ENCODE results near the gene TEDC1.

Gene TEDC1

DNA sequence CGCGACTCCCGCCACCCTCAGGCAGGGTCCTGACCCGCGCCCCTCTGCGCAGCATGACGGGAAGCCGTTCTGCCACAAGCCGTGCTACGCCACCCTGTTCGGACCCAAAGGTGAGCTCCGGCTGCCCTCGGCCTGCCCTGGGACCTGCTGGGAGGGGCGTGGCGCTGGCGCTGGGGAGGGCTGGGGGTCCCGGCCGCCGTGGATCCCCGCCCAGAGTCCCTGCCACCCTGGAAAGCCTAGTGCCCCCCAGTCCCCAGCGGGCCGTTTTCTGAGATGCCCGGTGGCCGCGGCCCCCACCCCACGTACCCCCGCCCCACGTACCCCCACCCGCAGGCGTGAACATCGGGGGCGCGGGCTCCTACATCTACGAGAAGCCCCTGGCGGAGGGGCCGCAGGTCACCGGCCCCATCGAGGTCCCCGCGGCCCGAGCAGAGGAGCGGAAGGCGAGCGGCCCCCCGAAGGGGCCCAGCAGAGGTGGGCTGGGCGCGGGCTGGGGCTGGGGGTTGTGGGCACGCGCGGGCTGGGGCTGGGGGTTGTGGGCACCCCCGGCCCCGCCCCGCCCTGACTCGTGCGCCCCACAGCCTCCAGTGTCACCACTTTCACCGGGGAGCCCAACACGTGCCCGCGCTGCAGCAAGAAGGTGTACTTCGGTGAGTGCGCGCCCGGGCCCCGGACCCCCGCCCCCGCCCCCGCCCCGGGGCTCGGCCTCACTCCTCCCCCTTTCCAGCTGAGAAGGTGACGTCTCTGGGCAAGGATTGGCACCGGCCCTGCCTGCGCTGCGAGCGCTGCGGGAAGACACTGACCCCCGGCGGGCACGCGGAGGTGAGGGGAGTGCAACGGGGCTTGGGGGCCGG, 12.4 kb upstream of the TEDC1 start:
- H3K4me3 ChIP-seq (ENCODE audit: low read depth in 1 of 5, low read length in 5 of 5): no peak overlapping the region
- no peak overlapping the region for H3K27ac ChIP-seq (ENCODE audit: low read depth, low read length)
- H3K36me3 ChIP-seq (ENCODE audit: control insufficient read depth in 5 of 5, insufficient read depth in 5 of 5, low read length in 5 of 5): peaks cover 0 to 8% (median 6%) of the 10 kb centered on the region in 5 donors
- no peaks in the 10 kb centered on the region for H3K9me3 ChIP-seq (ENCODE audit: control insufficient read depth in 5 of 5, low read length in 5 of 5)
- peaks cover 11 to 70% (median 66%) of the 10 kb centered on the region in 5 donors for H3K4me1 ChIP-seq (ENCODE audit: control insufficient read depth in 5 of 5, insufficient read depth in 5 of 5, low read length in 5 of 5)
- H3K9ac ChIP-seq (ENCODE audit: low read length in 5 of 5): no peak overlapping the region
- H3K27me3 ChIP-seq (ENCODE audit: control insufficient read depth in 5 of 5, insufficient read depth in 4 of 5, low read length in 5 of 5): peaks cover 0 to 10% (median 3%) of the 10 kb centered on the region in 5 donors

DNA sequence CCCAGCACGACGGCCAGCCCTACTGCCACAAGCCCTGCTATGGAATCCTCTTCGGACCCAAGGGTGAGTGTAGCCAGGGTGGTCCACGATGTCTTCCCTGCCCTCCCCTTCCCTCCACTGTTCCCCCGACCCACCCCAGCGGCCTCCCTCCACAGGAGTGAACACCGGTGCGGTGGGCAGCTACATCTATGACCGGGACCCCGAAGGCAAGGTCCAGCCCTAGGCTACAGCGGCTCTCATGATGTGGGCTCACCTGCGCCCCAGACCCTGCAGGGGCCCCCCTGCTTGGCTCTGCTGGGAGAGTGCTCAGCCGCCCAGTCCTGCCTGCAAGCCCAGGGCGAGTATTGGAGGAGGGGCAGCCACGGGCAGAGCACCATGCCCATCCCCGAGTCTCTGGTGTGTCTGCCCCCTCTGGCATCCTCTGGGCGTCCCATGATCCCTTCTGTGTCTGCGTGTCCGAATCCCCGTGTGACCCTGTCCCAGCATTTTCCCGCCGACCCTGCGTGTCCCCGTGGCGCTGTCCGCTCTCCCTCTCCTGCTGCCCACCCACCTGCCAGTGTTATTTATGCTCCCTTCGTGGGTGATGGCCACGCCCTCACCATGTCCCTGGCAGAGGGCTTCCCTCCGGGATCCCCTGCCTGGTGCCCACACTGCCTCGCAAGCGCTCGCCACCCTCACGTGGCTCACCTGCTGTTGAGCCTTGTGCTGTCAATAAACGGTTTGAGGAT, 11.5 kb upstream of the TEDC1 start:
- H3K36me3 ChIP-seq (ENCODE audit: control insufficient read depth in 5 of 5, insufficient read depth in 5 of 5, low read length in 5 of 5): peaks cover 0 to 8% (median 6%) of the 10 kb centered on the region in 5 donors
- H3K27ac ChIP-seq (ENCODE audit: low read depth, low read length): no peak overlapping the region
- peaks cover 0 to 10% (median 0%) of the 10 kb centered on the region in 5 donors for H3K27me3 ChIP-seq (ENCODE audit: control insufficient read depth in 5 of 5, insufficient read depth in 4 of 5, low read length in 5 of 5)
- peaks cover 16 to 76% (median 72%) of the 10 kb centered on the region in 5 donors for H3K4me1 ChIP-seq (ENCODE audit: control insufficient read depth in 5 of 5, insufficient read depth in 5 of 5, low read length in 5 of 5)
- H3K9me3 ChIP-seq (ENCODE audit: control insufficient read depth in 5 of 5, low read length in 5 of 5): no peaks in the 10 kb centered on the region
- H3K4me3 ChIP-seq (ENCODE audit: low read depth in 1 of 5, low read length in 5 of 5): no peak overlapping the region
- H3K9ac ChIP-seq (ENCODE audit: low read length in 5 of 5): no peak overlapping the region

DNA sequence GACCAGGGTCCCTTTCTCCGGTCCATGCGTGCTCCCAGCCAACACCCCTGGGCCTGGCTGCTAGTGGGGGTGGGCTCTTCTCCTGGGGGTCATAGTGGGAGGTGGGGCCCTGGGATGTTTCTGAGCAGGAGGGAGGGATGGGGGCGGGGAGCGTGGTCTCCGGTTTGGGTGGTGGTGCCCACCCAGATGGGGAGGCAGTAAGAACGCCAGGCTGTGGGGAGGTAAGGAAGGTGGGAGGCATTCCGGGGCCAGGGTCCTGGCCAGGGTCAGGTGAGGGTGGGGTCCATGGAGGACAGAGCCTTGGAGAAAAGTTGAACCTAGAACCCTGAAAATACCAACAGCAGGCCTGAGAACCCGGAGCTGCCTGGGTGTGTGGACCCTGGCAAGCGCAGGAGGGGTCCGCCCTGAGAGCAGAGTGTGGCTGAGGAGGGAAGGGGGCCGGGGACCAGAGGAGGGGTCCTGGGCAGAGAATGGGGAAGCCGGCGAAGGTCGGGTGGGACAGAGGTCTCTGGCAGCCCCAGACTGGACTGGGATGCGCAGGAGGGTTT, 10.8 kb upstream of the TEDC1 start:
- Histone ChIP-seq H3K4me3 (ENCODE audit: low read depth in 1 of 5, low read length in 5 of 5) (peak overlapping the region in 2 of 5 donors; percentile 52 to 76), H3K27ac (ENCODE audit: low read depth, low read length) (peak overlapping the region; percentile 85), H3K36me3 (ENCODE audit: control insufficient read depth in 5 of 5, insufficient read depth in 5 of 5, low read length in 5 of 5) (peaks cover 0 to 8% (median 6%) of the 10 kb centered on the region in 5 donors), H3K4me1 (ENCODE audit: control insufficient read depth in 5 of 5, insufficient read depth in 5 of 5, low read length in 5 of 5) (peaks cover 18 to 81% (median 72%) of the 10 kb centered on the region in 5 donors), H3K9ac (ENCODE audit: low read length in 5 of 5) (peak overlapping the region in 1 of 5 donors; percentile 76), H3K27me3 (ENCODE audit: control insufficient read depth in 5 of 5, insufficient read depth in 4 of 5, low read length in 5 of 5) (peaks cover 0 to 10% (median 0%) of the 10 kb centered on the region in 5 donors), H3K9me3 (ENCODE audit: control insufficient read depth in 5 of 5, low read length in 5 of 5) (no peaks in the 10 kb centered on the region)

DNA sequence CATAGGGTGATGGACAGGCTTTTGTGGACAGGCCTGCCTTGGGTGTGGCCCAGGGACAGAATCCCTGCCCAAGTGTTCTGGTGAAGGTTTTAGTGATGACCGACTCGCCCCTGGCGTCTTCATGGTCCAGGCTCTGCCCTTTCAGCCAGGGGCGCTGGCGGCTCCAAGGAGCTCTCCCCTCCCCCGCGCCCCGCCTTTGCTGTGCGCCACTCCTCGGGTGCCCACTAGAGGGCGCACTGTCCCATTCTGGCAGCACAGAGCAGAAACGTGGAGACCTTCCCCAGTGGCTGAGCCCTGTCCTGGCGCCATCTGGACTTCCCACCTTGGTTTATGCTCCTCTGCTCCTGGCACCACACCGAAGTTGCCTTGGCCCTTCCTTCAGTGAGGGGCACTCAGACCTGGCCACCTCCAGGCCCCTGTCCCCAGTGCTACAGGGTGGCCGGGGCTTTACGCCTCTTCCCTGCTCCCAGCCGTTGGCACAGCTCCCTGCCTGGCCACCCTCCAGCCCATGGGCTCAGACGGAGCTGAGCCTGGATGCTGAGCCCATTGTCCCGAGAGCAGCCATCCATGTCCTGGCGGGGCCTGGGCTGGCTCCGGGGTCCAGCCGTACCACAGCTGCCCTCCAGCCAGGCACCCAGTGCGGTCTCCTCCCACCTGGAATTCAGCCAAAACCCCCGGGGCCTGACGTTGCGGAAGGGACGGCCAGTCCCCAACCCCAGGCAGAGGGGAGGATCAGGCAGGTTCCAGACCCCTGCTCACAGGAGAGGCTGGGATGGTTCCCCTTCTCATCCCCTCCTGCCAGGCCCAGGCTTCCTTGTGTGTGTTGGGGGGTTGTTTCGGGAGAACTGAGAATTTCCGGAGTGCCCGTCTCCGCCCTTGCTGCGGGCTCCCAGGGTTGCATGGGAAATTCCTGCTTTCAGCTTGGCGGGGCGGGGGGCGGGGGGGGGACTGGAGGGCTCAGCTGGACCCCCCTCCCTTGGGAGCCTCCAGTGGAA, 9.9 kb upstream of the TEDC1 start:
- peaks cover 0 to 10% (median 2%) of the 10 kb centered on the region in 5 donors for H3K27me3 ChIP-seq (ENCODE audit: control insufficient read depth in 5 of 5, insufficient read depth in 4 of 5, low read length in 5 of 5)
- no peaks in the 10 kb centered on the region for H3K9me3 ChIP-seq (ENCODE audit: control insufficient read depth in 5 of 5, low read length in 5 of 5)
- peaks cover 0 to 8% (median 6%) of the 10 kb centered on the region in 5 donors for H3K36me3 ChIP-seq (ENCODE audit: control insufficient read depth in 5 of 5, insufficient read depth in 5 of 5, low read length in 5 of 5)
- peak overlapping the region; percentile 85 for H3K27ac ChIP-seq (ENCODE audit: low read depth, low read length)
- peaks cover 21 to 81% (median 72%) of the 10 kb centered on the region in 5 donors for H3K4me1 ChIP-seq (ENCODE audit: control insufficient read depth in 5 of 5, insufficient read depth in 5 of 5, low read length in 5 of 5)
- peak overlapping the region; percentile 44 to 76 (median 58) for H3K4me3 ChIP-seq (ENCODE audit: low read depth in 1 of 5, low read length in 5 of 5)
- peak overlapping the region in 4 of 5 donors; percentile 58 to 76 (median 70) for H3K9ac ChIP-seq (ENCODE audit: low read length in 5 of 5)

DNA sequence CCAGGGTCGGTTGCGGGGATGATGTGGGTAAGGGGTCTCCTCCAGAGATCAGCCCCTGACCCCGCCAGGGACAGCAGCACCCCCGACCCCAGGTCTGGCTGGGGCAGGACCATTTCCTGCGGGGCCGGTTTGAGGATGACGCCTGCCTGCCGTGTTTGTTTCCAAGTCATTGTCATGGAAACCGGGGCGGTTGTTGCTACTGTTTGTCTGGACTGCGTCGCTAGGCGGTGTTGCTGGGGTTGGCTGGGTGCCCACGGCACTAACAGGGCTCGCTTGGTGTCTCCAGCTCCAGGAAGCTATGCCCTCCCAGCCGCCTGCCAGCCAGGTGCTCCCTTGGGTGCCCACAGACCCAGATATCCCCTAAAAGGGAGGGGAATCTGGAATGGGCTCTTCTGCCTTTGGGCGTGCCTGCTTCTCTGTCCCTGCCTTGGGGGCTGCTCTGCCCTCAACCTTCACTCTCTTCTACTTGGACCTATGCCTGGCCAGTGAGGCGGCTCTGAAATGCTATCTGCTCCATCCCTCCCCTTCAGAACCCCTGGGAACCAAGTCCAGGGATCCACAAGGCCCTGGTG, 9.1 kb upstream of the TEDC1 start:
- Histone ChIP-seq H3K27ac (ENCODE audit: low read depth, low read length) (peak overlapping the region; percentile 85), H3K4me3 (ENCODE audit: low read depth in 1 of 5, low read length in 5 of 5) (peak overlapping the region in 4 of 5 donors; percentile 36 to 54 (median 48)), H3K4me1 (ENCODE audit: control insufficient read depth in 5 of 5, insufficient read depth in 5 of 5, low read length in 5 of 5) (peaks cover 18 to 80% (median 72%) of the 10 kb centered on the region in 5 donors), H3K36me3 (ENCODE audit: control insufficient read depth in 5 of 5, insufficient read depth in 5 of 5, low read length in 5 of 5) (peaks cover 0 to 8% (median 6%) of the 10 kb centered on the region in 5 donors), H3K27me3 (ENCODE audit: control insufficient read depth in 5 of 5, insufficient read depth in 4 of 5, low read length in 5 of 5) (peaks cover 0 to 13% (median 2%) of the 10 kb centered on the region in 5 donors), H3K9me3 (ENCODE audit: control insufficient read depth in 5 of 5, low read length in 5 of 5) (no peaks in the 10 kb centered on the region), H3K9ac (ENCODE audit: low read length in 5 of 5) (peak overlapping the region in 3 of 5 donors; percentile 13 to 59 (median 21))

DNA sequence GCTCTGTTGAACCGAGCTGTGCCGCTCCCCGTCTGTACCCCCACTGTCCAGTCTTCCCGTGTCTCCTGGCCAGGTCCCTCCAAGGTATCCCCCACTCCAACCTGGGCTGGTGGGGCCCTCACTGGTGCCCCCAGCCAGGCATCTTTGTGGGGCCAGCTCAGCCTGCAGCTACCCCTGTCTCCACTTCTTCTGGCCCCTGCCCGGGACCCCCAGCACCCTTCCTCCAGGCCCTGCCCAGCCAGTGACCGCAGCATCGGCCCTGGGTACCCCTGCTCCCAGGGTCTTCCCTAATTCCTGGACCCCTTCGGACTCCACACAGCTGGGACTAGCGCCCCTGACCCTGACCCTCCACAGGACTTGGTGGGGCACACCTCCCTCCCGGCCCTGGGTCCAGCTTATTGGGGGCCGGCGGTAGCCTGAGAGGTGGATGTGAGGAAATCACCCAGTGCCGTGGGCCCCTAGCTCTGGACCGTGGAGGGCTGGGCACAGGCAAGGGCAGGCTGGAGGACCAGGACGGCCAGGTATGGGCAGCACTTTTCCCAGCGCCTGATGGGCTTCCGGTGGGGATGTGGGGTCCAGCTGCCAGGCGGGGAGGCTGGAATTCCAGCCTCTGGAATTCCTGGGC, 8.4 kb upstream of the TEDC1 start:
- peaks cover 0 to 13% (median 2%) of the 10 kb centered on the region in 5 donors for H3K27me3 ChIP-seq (ENCODE audit: control insufficient read depth in 5 of 5, insufficient read depth in 4 of 5, low read length in 5 of 5)
- H3K4me3 ChIP-seq (ENCODE audit: low read depth in 1 of 5, low read length in 5 of 5): peak overlapping the region in 3 of 5 donors; percentile 45 to 54 (median 50)
- H3K9me3 ChIP-seq (ENCODE audit: control insufficient read depth in 5 of 5, low read length in 5 of 5): no peaks in the 10 kb centered on the region
- peak overlapping the region; percentile 85 for H3K27ac ChIP-seq (ENCODE audit: low read depth, low read length)
- H3K4me1 ChIP-seq (ENCODE audit: control insufficient read depth in 5 of 5, insufficient read depth in 5 of 5, low read length in 5 of 5): peaks cover 18 to 79% (median 74%) of the 10 kb centered on the region in 5 donors
- H3K36me3 ChIP-seq (ENCODE audit: control insufficient read depth in 5 of 5, insufficient read depth in 5 of 5, low read length in 5 of 5): peaks cover 0 to 8% (median 6%) of the 10 kb centered on the region in 5 donors
- H3K9ac ChIP-seq (ENCODE audit: low read length in 5 of 5): peak overlapping the region in 3 of 5 donors; percentile 13 to 59 (median 14)

DNA sequence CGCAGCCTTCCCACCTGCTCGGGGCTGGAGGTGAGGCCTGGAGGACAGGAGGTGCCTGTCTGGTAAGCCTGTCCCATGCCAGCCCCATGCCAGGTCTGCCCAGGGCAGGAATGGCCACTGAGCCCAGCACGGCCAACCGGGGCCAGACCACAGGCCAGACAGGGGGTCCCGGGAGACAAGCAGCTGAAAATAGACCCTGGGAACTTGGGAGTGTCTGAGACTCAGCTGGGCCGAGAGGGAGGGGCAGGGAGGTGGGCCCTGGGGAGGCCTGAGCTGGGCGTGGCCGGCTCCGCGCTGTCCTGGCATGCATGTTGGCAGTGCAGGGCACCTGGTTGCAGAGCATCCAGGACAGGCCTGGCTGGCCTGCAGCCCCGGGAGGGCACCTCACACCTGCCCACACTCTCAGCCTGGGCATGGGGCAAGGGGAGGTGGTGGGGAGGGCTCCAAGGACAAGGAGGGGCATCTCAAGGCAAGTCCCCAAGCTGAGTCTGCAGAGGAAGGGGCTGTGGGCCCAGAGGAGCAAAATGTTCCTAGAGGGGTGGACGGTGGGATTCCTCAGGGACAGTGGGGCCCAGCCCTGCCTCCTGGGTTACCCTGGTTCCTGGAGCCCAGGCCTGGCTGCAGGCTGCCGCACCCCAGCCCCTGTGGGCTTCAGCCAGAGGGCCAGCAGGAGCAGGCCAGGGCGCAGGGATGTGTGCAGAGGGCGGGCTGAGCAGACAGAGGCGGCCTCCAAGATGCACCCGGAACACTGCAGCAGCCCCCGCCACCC, 7.6 kb upstream of the TEDC1 start:
- no peak overlapping the region for H3K4me3 ChIP-seq (ENCODE audit: low read depth in 1 of 5, low read length in 5 of 5)
- H3K9ac ChIP-seq (ENCODE audit: low read length in 5 of 5): peak overlapping the region in 3 of 5 donors; percentile 13 to 59 (median 14)
- H3K27me3 ChIP-seq (ENCODE audit: control insufficient read depth in 5 of 5, insufficient read depth in 4 of 5, low read length in 5 of 5): peaks cover 0 to 13% (median 2%) of the 10 kb centered on the region in 5 donors
- peak overlapping the region; percentile 85 for H3K27ac ChIP-seq (ENCODE audit: low read depth, low read length)
- peaks cover 0 to 9% (median 6%) of the 10 kb centered on the region in 5 donors for H3K36me3 ChIP-seq (ENCODE audit: control insufficient read depth in 5 of 5, insufficient read depth in 5 of 5, low read length in 5 of 5)
- H3K4me1 ChIP-seq (ENCODE audit: control insufficient read depth in 5 of 5, insufficient read depth in 5 of 5, low read length in 5 of 5): peaks cover 18 to 87% (median 82%) of the 10 kb centered on the region in 5 donors
- no peaks in the 10 kb centered on the region for H3K9me3 ChIP-seq (ENCODE audit: control insufficient read depth in 5 of 5, low read length in 5 of 5)

Data from subcutaneous abdominal adipose tissue (tissue), 5 donors.